Globus pallidus (tissue), 1 donor: ENCODE data around the gene SHMT1.
A peak's percentile ranks its signal among the peaks of the same experiment; 100 is the strongest.
"Not testable (repeated sequence)": the region's sequence is repeated elsewhere in the genome, so short reads cannot be mapped to it uniquely, and the experiment has no call there.

Experiments
- DNase-seq: peaks from one replicate; pipeline ENCODE4 v3.0.0-alpha.2; 2015; ENCODE audit warnings: low spot score

Gene SHMT1

DNA sequence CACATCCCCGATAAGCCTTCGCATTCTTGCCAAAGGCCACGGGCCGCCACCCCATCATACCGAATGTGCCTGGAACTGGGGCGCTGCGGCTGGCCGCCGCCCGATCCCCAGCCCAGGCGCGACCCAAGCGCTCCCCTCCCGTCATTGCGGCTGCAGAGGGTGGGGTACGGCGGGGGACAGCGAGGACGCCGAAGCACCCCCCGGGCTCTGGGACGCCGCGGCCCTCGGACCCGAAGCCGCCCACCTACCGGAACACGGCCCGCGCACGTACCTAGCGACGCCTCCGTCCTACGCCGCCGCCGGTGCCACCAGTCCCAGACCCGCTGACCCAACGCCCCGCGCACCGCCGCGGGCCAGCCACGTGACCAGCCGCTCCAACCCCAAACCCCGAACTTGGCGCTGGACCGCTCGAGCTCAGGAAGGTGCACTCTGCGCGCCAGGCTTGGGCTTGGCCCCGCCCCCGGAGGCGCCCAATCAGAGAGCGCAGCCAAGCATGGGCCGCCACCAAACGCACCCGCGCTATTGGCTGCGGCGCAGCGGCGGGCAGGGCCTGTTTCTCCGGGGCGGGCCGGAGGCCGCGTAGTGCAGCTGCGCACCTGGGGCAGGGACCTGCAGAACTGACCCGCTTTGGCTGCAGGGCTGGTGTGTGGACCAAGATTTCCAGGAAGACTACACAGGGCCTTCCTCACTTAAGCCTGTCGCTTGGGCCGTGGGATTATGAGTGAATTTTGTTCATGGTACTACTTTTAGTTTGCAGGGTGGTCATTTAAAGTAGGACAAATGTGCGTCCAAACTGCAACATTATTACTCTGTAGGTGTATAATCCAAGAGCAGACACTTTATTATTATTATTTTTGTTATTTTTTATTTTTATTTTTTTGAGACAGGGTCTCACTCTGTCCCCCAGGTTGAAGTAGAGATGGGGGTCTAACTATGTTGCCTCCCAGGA is at the start of gene SHMT1:
TSS of gene SHMT1 (minus strand) at position 450 of the 949 bp plus-strand sequence. CDS start 7,569 bp downstream, outside the sequence.
- DNase-seq, result peak; percentile 92

GRCh38 chr17:18412001-18412538 is 48.7 kb upstream of the SHMT1 start:
- DNase-seq, result not testable (repeated sequence)

DNA sequence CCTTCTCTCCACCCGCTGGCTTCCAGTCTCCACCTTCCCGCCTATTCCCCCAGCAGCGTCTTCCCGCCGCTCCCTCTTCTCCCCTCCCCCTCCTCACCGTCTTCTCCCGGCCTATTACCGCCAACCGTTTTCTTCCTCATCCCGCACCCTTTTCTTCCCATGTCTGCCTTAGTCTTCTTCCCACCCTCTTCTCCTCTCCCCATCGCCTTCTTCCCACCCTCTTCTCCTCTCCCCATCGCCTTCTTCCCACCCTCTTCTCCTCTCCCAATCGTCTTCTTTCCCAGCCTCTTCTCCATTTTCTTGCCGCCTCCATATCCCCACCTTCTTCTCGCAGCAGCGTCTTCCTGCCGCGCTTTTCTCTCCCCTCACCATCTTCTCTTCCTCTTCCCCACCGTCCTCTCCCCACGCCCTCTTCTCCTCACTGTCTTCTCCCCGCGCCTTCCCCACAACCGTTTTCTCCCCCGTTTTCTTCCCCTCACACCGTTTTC is 48.1 kb upstream of the SHMT1 start:
- not testable (repeated sequence) for DNase-seq

- DNase-seq, result not testable (repeated sequence)
These were observed 47.4 kb upstream of the SHMT1 start for GRCh38 chr17:18410736-18411135.

- not testable (repeated sequence) for DNase-seq
These were observed 46.0 kb upstream of the SHMT1 start for GRCh38 chr17:18409321-18409720.

GRCh38 chr17:18408906-18409305 is 45.6 kb upstream of the SHMT1 start:
- DNase-seq, result not testable (repeated sequence)

- DNase-seq, result not testable (repeated sequence)
These were observed 40.3 kb upstream of the SHMT1 start for GRCh38 chr17:18403604-18404003.

GRCh38 chr17:18403166-18403565 is 39.8 kb upstream of the SHMT1 start:
- not testable (repeated sequence) for DNase-seq

DNA sequence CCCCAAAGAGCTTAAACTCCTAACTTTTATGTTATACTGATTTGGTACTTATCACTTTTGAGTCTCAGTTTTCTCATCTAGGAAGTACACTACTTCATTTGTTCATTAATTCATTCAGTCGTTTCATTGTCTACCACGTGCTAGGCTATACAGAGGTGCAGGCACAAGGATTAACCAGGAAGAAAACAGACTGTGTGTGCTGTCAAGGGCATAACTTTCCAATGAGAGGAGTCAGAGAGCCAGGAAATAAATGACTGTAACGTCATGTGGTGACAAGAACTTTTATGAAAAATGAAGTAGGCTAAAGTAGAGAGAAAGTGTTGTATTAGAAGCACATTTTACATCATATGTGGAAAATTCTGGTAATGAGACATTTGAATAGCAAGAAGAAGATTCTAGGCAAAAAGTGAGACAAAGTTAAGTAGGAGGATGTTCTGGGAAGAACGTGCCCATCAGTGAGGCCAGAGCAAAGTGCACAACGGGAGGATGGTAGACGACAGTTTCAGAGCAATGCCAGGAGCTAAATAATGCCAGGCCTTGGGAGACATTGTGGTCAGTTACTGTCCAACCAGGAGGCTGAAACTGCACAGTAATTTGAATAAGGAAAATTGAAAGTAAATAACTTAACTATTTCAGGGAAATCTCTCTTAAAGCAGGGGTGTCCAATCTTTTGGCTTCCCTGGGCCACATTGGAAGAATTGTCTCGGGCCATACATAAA is 38.7 kb upstream of the SHMT1 start:
- not testable (repeated sequence) for DNase-seq

DNA sequence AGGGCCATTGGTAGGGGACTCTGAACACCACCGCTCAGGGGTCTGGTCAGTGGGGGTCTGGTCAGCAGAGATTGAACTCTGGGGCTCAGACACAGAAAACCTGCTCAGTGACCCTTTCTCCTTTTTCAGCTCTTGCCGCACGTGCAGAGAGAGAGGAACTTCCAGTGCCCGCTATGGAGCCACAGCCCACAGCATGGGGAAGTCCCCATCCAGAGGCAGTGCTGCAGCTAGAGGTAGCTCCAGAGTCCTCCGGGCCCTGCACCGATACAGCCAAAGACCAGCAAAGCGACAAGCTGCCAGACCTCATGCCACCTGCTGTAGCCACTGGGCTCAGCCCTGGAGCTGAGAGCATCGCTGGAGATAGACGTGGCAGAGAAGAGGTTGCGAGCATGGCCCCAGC is 25.4 kb upstream of the SHMT1 start:
- DNase-seq, result not testable (repeated sequence)

DNA sequence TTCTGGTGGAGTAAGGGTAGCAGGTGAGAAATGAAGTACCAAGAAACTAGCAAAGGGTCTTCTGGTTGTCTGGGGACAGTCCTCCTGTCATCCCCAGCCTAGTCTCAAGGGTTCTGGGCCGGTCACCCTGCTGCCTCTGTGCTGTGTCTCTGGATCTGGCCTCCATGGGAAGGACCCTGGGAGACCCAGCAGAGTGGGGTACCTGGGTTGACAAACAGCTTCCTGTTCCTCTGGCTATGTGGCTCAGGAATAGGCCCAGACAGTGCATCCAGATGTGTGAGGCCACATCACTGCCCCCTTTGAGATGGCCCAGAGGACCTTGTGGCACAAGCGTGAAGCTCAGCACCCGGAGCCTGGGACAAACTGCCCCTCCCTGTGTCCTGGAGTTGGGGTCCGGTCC is 24.9 kb upstream of the SHMT1 start:
- DNase-seq, result not testable (repeated sequence)

- not testable (repeated sequence) for DNase-seq
These were observed 24.2 kb upstream of the SHMT1 start for GRCh38 chr17:18387583-18387982.

GRCh38 chr17:18384271-18384670 is 20.9 kb upstream of the SHMT1 start:
- DNase-seq, result not testable (repeated sequence)

DNA sequence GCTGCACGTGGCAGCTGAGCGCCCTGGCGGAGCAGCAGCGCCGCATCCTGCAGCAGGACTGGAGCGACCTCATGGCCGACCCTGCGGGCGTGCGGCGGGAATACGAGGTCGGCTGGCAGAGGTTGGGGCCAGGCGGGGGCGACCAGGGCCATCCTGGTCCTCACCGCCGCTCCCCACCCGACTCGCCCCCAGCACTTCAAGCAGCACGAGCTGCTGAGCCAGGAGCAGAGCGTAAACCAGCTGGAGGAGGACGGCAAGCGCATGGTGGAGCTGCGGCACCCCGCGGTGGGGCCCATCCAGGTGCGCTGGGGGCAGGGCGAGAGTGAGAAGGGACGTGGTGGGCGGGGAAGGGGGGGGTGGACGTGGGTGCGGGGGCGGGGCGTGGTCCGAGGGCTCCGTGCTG is 19.7 kb upstream of the SHMT1 start:
- not testable (repeated sequence) for DNase-seq

DNA sequence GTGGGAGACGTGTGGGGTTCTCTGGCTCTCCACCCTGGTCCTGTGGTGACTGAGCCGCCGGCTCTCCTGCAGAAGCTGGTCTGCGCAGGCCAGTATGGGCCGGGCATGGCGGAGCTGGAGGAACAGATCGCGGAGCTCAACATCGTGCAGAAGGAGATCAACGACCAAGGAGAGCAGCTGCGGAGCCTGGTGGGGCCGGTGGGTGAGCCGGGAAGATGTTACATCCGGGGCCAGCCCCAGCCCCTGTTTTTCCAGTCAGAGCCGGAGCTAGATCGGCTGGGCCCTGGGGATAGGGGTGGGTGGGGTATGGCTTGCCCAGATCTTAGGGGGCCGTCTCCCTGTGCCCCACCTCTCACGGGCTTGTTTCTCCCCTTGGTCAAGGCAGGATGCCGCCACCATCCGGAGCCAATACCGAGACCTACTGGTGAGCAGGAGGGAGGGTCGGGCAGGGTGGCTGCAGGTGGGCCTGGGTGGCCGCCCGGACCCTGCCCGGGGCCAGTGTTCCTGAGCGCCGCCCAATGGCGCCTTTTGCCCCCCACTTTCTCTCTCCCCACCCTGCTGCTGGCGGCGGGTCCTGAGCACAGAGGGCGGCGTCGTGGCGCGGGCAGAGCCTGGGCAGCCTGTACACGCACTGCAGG is 19.2 kb upstream of the SHMT1 start:
- no peak for DNase-seq

DNA sequence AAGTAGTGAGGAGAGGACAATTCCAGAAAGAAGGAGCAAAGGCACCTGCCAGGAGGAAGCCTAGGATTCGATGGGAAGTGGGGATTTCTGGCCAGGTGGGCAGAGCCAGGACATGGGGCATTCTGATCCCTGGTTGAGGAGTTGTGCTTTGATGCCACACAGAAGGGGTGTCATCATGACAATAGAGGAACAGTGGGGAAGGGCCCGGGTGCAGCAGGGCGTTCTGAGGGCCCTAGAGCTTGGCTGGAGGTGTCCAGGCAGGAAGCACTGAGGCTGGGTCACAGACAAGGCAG is 18.5 kb upstream of the SHMT1 start:
- no peak for DNase-seq

GRCh38 chr17:18381158-18381952 is 18.0 kb upstream of the SHMT1 start:
- DNase-seq, result no peak

DNA sequence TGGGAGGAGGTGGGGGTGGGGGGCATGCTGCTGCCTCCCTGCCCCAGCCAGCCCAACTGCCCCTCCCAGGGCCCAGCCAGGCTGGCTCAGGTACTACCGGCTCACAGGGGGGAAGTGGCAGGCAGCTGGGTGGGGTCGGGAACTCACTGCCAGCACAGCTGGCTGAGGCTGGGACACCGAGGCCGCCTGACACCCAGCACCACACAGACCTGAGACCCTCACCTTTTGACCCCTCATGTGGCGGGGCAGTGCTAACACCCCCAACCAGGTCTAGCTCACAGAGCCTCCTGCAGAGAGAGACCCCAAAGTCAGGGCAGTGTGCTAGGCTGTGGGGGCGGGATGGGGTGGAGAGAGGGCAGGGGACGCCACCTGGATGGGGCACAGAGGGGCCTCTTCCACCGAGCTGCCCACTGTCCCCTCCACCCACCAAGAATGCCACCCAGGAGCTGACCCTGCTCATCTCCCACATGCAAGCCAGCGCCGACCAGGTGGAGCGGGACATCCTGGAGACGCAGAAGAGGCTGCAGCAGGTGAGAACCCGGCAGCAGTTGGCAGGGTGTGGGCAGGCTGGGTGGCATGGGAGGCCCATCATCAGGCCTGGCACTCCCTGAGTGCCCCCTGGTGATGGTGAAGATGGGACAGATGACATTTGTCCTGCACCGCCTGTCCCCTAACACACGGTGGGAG is 17.3 kb upstream of the SHMT1 start:
- DNase-seq, result no peak

- DNase-seq, result no peak
These were observed 16.1 kb upstream of the SHMT1 start for GRCh38 chr17:18379246-18380146.

DNA sequence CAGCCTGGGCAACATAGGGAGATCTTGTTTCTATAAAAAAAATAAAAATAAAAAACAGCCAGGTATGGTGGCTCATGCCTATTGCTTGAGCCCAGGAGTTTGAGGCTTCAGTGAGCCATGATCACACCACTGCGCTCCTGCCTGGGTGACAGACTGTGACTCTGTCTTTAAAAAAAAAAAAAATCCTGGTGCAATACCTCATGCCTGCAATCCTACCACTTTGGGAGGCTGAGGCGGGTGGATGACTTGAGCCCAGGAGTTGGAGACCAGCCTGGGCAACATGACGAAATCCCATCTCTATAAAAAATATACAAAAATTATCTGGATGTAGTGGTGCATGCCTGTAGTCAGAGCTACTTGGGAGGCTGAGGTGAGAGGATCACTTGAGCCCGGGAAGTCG is 15.3 kb upstream of the SHMT1 start:
- DNase-seq, result not testable (repeated sequence)
